ENCODE measurements around the gene R3HDM1. TPM values are rescaled to one million over a fixed set of nuclear protein-coding genes. Genes with fewer than 3 reads are reported as not detected.

R3HDM1 gene
- total RNA-seq, 2 donors from 2014 or later: 9.3 to 51.5 TPM

DNA sequence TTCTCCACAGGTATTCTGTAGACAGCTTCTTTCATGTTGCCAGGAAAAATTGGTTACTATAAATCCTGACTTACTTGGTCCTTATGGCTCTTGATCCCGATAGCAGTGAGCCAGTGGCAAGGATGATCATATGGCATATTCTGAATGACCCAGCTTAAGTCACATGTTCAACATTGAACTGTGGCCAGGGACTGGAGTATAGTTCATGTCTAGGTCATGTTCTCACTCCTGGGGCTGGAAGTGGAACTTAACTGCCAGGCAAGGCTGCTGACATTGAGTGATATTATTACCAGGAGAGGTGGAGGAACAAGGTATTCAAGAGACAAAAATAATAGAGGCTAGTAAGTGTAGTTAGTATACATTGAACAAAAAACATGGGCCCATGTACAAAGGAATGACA, 26.2 kb downstream of the R3HDM1 start:
- intact Hi-C loops (cut with DNase I): no loop called here
- Histone ChIP-seq H3K4me3 (no peak overlapping the region), H3K36me3 (no peaks in the 10 kb centered on the region), H3K27me3 (replicated peaks; ENCODE audit: insufficient read depth) (no peaks in the 10 kb centered on the region), H3K27ac (no peak overlapping the region), H3K4me1 (replicated peaks) (no peaks in the 10 kb centered on the region), H3K9me3 (no peaks in the 10 kb centered on the region)
- 92% methylated on average over 1 of the region's 1 CpG for WGBS
- TF ChIP-seq, protein P1, sequence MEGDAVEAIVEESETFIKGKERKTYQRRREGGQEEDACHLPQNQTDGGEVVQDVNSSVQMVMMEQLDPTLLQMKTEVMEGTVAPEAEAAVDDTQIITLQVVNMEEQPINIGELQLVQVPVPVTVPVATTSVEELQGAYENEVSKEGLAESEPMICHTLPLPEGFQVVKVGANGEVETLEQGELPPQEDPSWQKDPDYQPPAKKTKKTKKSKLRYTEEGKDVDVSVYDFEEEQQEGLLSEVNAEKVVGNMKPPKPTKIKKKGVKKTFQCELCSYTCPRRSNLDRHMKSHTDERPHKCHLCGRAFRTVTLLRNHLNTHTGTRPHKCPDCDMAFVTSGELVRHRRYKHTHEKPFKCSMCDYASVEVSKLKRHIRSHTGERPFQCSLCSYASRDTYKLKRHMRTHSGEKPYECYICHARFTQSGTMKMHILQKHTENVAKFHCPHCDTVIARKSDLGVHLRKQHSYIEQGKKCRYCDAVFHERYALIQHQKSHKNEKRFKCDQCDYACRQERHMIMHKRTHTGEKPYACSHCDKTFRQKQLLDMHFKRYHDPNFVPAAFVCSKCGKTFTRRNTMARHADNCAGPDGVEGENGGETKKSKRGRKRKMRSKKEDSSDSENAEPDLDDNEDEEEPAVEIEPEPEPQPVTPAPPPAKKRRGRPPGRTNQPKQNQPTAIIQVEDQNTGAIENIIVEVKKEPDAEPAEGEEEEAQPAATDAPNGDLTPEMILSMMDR (IDR thresholded peaks at IDR 0.05): no peak
- no peak for TF ChIP-seq POLR2A (IDR thresholded peaks at IDR 0.05)
- no peak for TF ChIP-seq POLR2AphosphoS5 (IDR thresholded peaks at IDR 0.05)
- no peak for DNase-seq (ENCODE audit: low spot score)

DNA sequence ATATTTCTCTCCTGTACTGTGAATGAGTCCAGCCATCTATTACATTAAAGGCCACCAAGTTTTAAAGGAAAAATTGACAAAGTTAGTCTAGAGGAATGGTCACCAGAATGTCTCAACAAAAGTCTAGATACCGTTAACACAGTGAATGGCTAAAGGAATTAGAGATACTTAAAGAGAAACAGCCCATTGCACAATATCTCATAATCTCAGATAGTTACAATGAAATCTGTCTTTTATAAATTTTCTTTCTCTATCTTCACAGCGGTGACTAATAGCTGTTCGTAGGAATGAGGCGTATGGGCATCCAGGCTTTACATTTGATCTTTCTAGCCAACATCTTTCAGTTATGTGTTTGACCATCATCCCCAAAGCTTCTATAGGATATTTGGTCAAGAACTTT, 30.6 kb downstream of the R3HDM1 start:
- no peak for DNase-seq (ENCODE audit: low spot score)
- no peak for TF ChIP-seq POLR2AphosphoS5 (IDR thresholded peaks at IDR 0.05)
- no peak for TF ChIP-seq POLR2A (IDR thresholded peaks at IDR 0.05)
- TF ChIP-seq, protein P1 (IDR thresholded peaks at IDR 0.05): no peak
- intact Hi-C loops (cut with DNase I): no loop called here
- 95% methylated on average over 4 of the region's 4 CpGs for WGBS
- H3K36me3 ChIP-seq: no peaks in the 10 kb centered on the region
- no peaks in the 10 kb centered on the region for H3K9me3 ChIP-seq
- H3K27ac ChIP-seq: no peak overlapping the region
- H3K27me3 ChIP-seq (replicated peaks; ENCODE audit: insufficient read depth): no peaks in the 10 kb centered on the region
- H3K4me3 ChIP-seq: no peak overlapping the region
- no peaks in the 10 kb centered on the region for H3K4me1 ChIP-seq (replicated peaks)

DNA sequence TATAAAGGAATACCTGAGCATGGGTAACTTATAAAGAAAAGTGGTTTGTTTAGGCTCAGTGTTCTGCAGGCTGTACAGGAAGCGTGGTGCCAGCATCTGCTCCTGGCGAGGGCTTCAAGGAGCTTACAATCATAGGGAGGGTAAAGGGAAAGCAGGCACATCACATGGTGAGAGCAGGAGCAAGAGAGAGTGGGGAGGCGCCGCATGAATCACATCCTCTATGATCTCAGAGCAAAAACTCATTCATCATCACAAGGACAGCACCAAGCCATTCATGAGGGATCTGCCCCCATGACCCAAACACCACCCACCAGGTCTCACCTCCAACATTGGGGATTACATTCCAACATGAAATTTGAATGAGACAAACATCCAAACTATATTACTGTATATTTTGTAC, 32.5 kb downstream of the R3HDM1 start:
- Histone ChIP-seq H3K9me3 (no peaks in the 10 kb centered on the region), H3K4me1 (replicated peaks) (no peaks in the 10 kb centered on the region), H3K27ac (no peak overlapping the region), H3K36me3 (no peaks in the 10 kb centered on the region), H3K4me3 (no peak overlapping the region), H3K27me3 (replicated peaks; ENCODE audit: insufficient read depth) (no peaks in the 10 kb centered on the region)
- intact Hi-C loops (cut with DNase I): no loop called here
- 92% methylated on average over 4 of the region's 4 CpGs for WGBS
- TF ChIP-seq POLR2A (IDR thresholded peaks at IDR 0.05): no peak
- TF ChIP-seq POLR2AphosphoS5 (IDR thresholded peaks at IDR 0.05): no peak
- TF ChIP-seq, protein P1 (IDR thresholded peaks at IDR 0.05): no peak
- DNase-seq (ENCODE audit: low spot score): no peak

DNA sequence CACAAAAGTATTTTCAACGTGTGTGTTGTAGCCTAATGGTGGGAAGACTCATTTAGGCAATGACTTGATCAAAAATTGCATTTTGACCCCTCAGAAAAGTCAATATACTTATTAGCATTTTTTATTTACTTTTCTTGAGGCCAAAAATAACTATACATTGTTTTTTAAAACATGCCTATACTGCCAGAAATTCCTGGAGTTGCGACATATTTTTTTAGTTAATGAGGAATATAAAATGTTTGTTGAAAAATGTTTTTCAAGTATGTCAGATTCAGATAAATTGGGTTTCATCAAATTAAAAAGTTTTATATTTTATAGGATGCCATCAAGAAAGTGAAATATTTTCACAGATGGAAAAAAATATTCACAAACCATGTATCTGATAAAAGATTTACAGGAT, 39.6 kb downstream of the R3HDM1 start:
- DNase-seq (ENCODE audit: low spot score): no peak
- Histone ChIP-seq H3K4me3 (no peak overlapping the region), H3K36me3 (no peaks in the 10 kb centered on the region), H3K27me3 (replicated peaks; ENCODE audit: insufficient read depth) (no peaks in the 10 kb centered on the region), H3K9me3 (no peaks in the 10 kb centered on the region), H3K4me1 (replicated peaks) (no peaks in the 10 kb centered on the region), H3K27ac (no peak overlapping the region)
- 86% methylated on average over 2 of the region's 2 CpGs for WGBS
- TF ChIP-seq POLR2AphosphoS5 (IDR thresholded peaks at IDR 0.05) (no peak), POLR2A (IDR thresholded peaks at IDR 0.05) (no peak)
- TF ChIP-seq, protein P1 (IDR thresholded peaks at IDR 0.05): no peak
- intact Hi-C loops (cut with DNase I): no loop called here

DNA sequence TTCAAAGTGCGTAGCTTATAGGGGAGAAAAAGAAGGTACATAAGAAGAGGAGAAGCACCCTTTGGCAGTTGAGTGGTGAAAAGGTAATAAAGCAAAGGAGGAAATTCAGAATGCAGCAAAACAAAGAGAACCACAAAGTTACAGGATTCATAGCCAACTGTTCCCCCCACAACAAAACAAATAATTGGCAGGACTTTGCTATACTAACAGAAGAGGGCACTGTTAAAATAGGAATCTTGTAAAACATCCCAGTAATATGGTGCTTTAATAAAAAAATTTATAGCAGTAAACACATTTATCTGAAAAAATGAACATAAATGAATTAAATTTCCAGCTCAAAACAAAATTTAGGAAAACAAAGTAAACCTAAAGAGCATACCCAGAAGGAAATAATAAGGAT, 42.3 kb downstream of the R3HDM1 start:
- no peaks in the 10 kb centered on the region for H3K4me1 ChIP-seq (replicated peaks)
- H3K9me3 ChIP-seq: no peaks in the 10 kb centered on the region
- no peak overlapping the region for H3K4me3 ChIP-seq
- DNase-seq (ENCODE audit: low spot score): no peak
- no peaks in the 10 kb centered on the region for H3K27me3 ChIP-seq (replicated peaks; ENCODE audit: insufficient read depth)
- TF ChIP-seq, protein P1 (IDR thresholded peaks at IDR 0.05): no peak
- TF ChIP-seq POLR2A (IDR thresholded peaks at IDR 0.05) (no peak), POLR2AphosphoS5 (IDR thresholded peaks at IDR 0.05) (no peak)
- 71% methylated on average over 1 of the region's 1 CpG for WGBS
- intact Hi-C loops (cut with DNase I): no loop called here
- H3K36me3 ChIP-seq: no peaks in the 10 kb centered on the region
- no peak overlapping the region for H3K27ac ChIP-seq

Measured in prostate gland (tissue), 2 donors.